ENCODE data around the gene TH.

TH gene

GRCh38 chr11:2138431-2139122 is 33.0 kb downstream of the TH start:
- Histone ChIP-seq H3K4me3 (ENCODE audit: low read length) (no peak overlapping the region), H3K9ac (ENCODE audit: low read depth, low read length) (no peak overlapping the region), H3K27ac (ENCODE audit: low read length) (no peak overlapping the region), H3K4me1 (ENCODE audit: insufficient read depth, low read length) (no peaks in the 10 kb centered on the region; the same call in 1 of the 2 replicates), H3K27me3 (ENCODE audit: insufficient read depth, low read length) (peaks cover 98% of the 10 kb centered on the region), H3K9me3 (ENCODE audit: insufficient read depth, low read depth, low read length) (peaks cover 5% of the 10 kb centered on the region; the same call in 1 of the 2 replicates), H3K36me3 (ENCODE audit: insufficient read depth, low read depth, low read length) (no peaks in the 10 kb centered on the region)

- Histone ChIP-seq H3K9ac (ENCODE audit: low read depth, low read length) (no peak overlapping the region), H3K4me1 (ENCODE audit: insufficient read depth, low read length) (no peaks in the 10 kb centered on the region; the same call in 1 of the 2 replicates), H3K9me3 (ENCODE audit: insufficient read depth, low read depth, low read length) (peaks cover 5% of the 10 kb centered on the region; the same call in 1 of the 2 replicates), H3K4me3 (ENCODE audit: low read length) (no peak overlapping the region), H3K27me3 (ENCODE audit: insufficient read depth, low read length) (peaks cover 98% of the 10 kb centered on the region), H3K27ac (ENCODE audit: low read length) (no peak overlapping the region), H3K36me3 (ENCODE audit: insufficient read depth, low read depth, low read length) (no peaks in the 10 kb centered on the region)
Measured at GRCh38 chr11:2138068-2138430, 33.6 kb downstream of the TH start.

- peak overlapping the region; percentile 60; the same call in 1 of the 2 replicates for H3K4me3 ChIP-seq (ENCODE audit: low read length)
Measured at GRCh38 chr11:2137202-2138067, 34.2 kb downstream of the TH start.

GRCh38 chr11:2136952-2137201 is 34.7 kb downstream of the TH start:
- Histone ChIP-seq H3K4me1 (ENCODE audit: insufficient read depth, low read length) (no peaks in the 10 kb centered on the region; the same call in 1 of the 2 replicates), H3K36me3 (ENCODE audit: insufficient read depth, low read depth, low read length) (no peaks in the 10 kb centered on the region), H3K9ac (ENCODE audit: low read depth, low read length) (no peak overlapping the region), H3K27me3 (ENCODE audit: insufficient read depth, low read length) (peaks cover 98% of the 10 kb centered on the region), H3K9me3 (ENCODE audit: insufficient read depth, low read depth, low read length) (peaks cover 5% of the 10 kb centered on the region; the same call in 1 of the 2 replicates), H3K27ac (ENCODE audit: low read length) (no peak overlapping the region), H3K4me3 (ENCODE audit: low read length) (peak overlapping the region; percentile 60; the same call in 1 of the 2 replicates)

More at GRCh38 chr11:2137202-2138067, 34.2 kb downstream of the TH start:
- H3K9ac ChIP-seq (ENCODE audit: low read depth, low read length) = no peak overlapping the region
- H3K27me3 ChIP-seq (ENCODE audit: insufficient read depth, low read length) = peaks cover 98% of the 10 kb centered on the region
- no peaks in the 10 kb centered on the region for H3K36me3 ChIP-seq (ENCODE audit: insufficient read depth, low read depth, low read length)
- no peak overlapping the region for H3K27ac ChIP-seq (ENCODE audit: low read length)
- no peaks in the 10 kb centered on the region; the same call in 1 of the 2 replicates for H3K4me1 ChIP-seq (ENCODE audit: insufficient read depth, low read length)
- H3K9me3 ChIP-seq (ENCODE audit: insufficient read depth, low read depth, low read length) = peaks cover 5% of the 10 kb centered on the region; the same call in 1 of the 2 replicates

GRCh38 chr11:2136209-2136951 is 35.2 kb downstream of the TH start:
- Histone ChIP-seq H3K4me3 (ENCODE audit: low read length) (peak overlapping the region; percentile 60; the same call in 1 of the 2 replicates), H3K9me3 (ENCODE audit: insufficient read depth, low read depth, low read length) (peaks cover 4% of the 10 kb centered on the region; the same call in 1 of the 2 replicates), H3K36me3 (ENCODE audit: insufficient read depth, low read depth, low read length) (no peaks in the 10 kb centered on the region), H3K4me1 (ENCODE audit: insufficient read depth, low read length) (no peaks in the 10 kb centered on the region; the same call in 1 of the 2 replicates), H3K27me3 (ENCODE audit: insufficient read depth, low read length) (peaks cover 97% of the 10 kb centered on the region), H3K9ac (ENCODE audit: low read depth, low read length) (no peak overlapping the region), H3K27ac (ENCODE audit: low read length) (no peak overlapping the region)

GRCh38 chr11:2135648-2136201 is 35.9 kb downstream of the TH start:
- no peaks in the 10 kb centered on the region; the same call in 1 of the 2 replicates for H3K4me1 ChIP-seq (ENCODE audit: insufficient read depth, low read length)
- no peak overlapping the region for H3K4me3 ChIP-seq (ENCODE audit: low read length)
- no peak overlapping the region for H3K27ac ChIP-seq (ENCODE audit: low read length)
- H3K9me3 ChIP-seq (ENCODE audit: insufficient read depth, low read depth, low read length) = no peaks in the 10 kb centered on the region
- H3K9ac ChIP-seq (ENCODE audit: low read depth, low read length) = no peak overlapping the region
- peaks cover 93% of the 10 kb centered on the region for H3K27me3 ChIP-seq (ENCODE audit: insufficient read depth, low read length)
- H3K36me3 ChIP-seq (ENCODE audit: insufficient read depth, low read depth, low read length) = no peaks in the 10 kb centered on the region

GRCh38 chr11:2135018-2135569 is 36.5 kb downstream of the TH start:
- peaks cover 86% of the 10 kb centered on the region for H3K27me3 ChIP-seq (ENCODE audit: insufficient read depth, low read length)
- no peak overlapping the region for H3K9ac ChIP-seq (ENCODE audit: low read depth, low read length)
- H3K4me1 ChIP-seq (ENCODE audit: insufficient read depth, low read length) = no peaks in the 10 kb centered on the region; the same call in 1 of the 2 replicates
- H3K9me3 ChIP-seq (ENCODE audit: insufficient read depth, low read depth, low read length) = no peaks in the 10 kb centered on the region
- H3K4me3 ChIP-seq (ENCODE audit: low read length) = no peak overlapping the region
- no peak overlapping the region for H3K27ac ChIP-seq (ENCODE audit: low read length)
- H3K36me3 ChIP-seq (ENCODE audit: insufficient read depth, low read depth, low read length) = no peaks in the 10 kb centered on the region

- H3K4me1 ChIP-seq (ENCODE audit: insufficient read depth, low read length) = no peaks in the 10 kb centered on the region; the same call in 1 of the 2 replicates
- no peak overlapping the region for H3K9ac ChIP-seq (ENCODE audit: low read depth, low read length)
- H3K36me3 ChIP-seq (ENCODE audit: insufficient read depth, low read depth, low read length) = no peaks in the 10 kb centered on the region
- no peak overlapping the region for H3K27ac ChIP-seq (ENCODE audit: low read length)
- H3K27me3 ChIP-seq (ENCODE audit: insufficient read depth, low read length) = peaks cover 80% of the 10 kb centered on the region
- no peak overlapping the region for H3K4me3 ChIP-seq (ENCODE audit: low read length)
- no peaks in the 10 kb centered on the region for H3K9me3 ChIP-seq (ENCODE audit: insufficient read depth, low read depth, low read length)
Measured at GRCh38 chr11:2134022-2135010, 37.3 kb downstream of the TH start.

- Histone ChIP-seq H3K4me3 (ENCODE audit: low read length) (no peak overlapping the region), H3K36me3 (ENCODE audit: insufficient read depth, low read depth, low read length) (no peaks in the 10 kb centered on the region), H3K27ac (ENCODE audit: low read length) (no peak overlapping the region), H3K9me3 (ENCODE audit: insufficient read depth, low read depth, low read length) (no peaks in the 10 kb centered on the region), H3K27me3 (ENCODE audit: insufficient read depth, low read length) (peaks cover 72% of the 10 kb centered on the region), H3K9ac (ENCODE audit: low read depth, low read length) (no peak overlapping the region), H3K4me1 (ENCODE audit: insufficient read depth, low read length) (no peaks in the 10 kb centered on the region; the same call in 1 of the 2 replicates)
Measured at GRCh38 chr11:2133241-2134021, 38.2 kb downstream of the TH start.

- no peak overlapping the region for H3K9ac ChIP-seq (ENCODE audit: low read depth, low read length)
- H3K9me3 ChIP-seq (ENCODE audit: insufficient read depth, low read depth, low read length) = no peaks in the 10 kb centered on the region
- H3K36me3 ChIP-seq (ENCODE audit: insufficient read depth, low read depth, low read length) = no peaks in the 10 kb centered on the region
- no peak overlapping the region for H3K4me3 ChIP-seq (ENCODE audit: low read length)
- H3K4me1 ChIP-seq (ENCODE audit: insufficient read depth, low read length) = no peaks in the 10 kb centered on the region; the same call in 1 of the 2 replicates
- peaks cover 66% of the 10 kb centered on the region for H3K27me3 ChIP-seq (ENCODE audit: insufficient read depth, low read length)
- no peak overlapping the region for H3K27ac ChIP-seq (ENCODE audit: low read length)
Measured at GRCh38 chr11:2132874-2133240, 38.8 kb downstream of the TH start.

Data from iPS-20b (cell line).